ENCODE results near the gene PM20D2.

Gene PM20D2

DNA sequence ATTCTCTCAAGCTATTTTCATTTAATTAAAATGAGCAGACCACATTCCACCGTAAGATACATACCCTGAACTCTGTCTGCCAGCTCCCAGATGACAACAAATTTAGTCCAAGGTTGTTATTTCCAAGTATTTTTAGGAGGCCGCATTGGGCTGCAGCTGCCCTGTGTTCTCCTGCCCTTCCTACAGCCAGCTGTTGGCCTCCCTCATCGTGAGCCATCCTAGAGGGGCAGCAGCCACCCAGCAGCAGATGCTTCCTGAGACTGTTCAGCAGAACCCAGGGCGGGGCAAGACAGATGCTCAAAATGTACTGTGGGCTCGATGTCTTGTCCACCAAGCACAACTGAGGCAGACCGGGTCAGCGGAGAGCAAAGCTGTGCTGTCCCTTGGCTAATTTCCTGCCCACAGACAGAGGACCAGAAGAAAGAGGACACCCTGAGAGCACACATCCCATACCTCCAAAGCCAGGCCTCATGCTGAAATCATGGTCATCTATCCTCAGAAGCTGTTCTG, 54.9 kb downstream of the PM20D2 start:
- DNase-seq (ENCODE audit: low read depth in 3 of 3) = no peak

DNA sequence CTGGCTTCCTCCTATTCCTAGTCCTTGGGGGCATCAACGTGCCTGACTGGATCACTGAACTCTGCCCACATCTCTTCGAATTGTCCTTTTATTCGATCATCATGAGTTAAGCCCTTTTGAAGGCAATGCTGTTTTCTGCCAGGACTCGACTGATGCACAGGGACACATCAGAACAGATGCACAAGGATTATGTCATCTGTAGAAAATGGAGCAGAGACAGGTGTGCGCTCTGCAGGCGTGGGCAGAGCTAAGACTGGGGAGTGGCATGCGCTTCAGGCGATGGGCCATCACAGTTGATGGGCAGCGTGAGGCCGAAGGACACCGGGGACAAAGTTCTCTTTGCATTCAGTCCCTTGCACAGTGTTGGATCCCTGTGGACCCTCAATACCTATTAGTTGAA, 58.2 kb downstream of the PM20D2 start:
- DNase-seq (ENCODE audit: low read depth in 3 of 3) = no peak

DNA sequence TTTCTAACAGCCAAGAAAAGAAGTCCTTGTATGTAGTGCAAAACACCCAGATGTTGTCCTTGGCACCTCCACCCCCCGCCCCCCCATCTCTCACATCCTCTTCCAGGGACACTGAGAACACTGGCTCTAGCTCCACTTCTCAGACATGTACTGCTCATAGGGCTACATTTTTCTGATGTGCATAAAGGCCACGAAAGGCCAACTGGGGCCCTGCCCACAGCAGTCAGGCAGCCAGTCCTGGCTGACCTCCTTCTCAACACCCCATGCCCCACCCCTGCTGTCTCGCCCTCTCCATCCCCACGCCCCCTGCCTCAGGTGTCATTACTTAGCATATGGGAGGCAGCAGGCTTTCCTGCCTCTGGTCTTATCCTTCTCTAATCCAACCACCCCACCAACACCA, 60.0 kb downstream of the PM20D2 start:
- DNase-seq (ENCODE audit: low read depth in 3 of 3) = no peak

DNA sequence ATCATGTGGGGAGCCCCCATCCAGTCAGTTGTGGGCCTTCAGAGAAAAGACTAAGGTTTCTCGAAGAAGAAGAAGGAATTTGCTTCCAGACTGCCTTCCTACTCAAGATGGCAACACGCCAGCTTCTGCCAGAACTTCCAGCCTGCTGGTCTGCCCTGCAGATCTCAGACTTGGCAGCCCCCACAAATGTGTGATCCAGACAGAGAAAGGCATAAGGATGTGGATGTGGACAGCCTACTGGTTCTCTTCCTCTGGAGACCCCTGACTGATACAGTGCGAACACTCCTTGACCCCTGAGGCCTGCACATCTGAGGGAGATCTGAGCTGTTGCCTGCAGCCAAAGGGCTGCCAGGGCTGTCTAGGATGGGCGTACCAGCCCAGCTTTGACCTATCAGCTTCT, 62.7 kb downstream of the PM20D2 start:
- DNase-seq (ENCODE audit: low read depth in 3 of 3) = no peak

DNA sequence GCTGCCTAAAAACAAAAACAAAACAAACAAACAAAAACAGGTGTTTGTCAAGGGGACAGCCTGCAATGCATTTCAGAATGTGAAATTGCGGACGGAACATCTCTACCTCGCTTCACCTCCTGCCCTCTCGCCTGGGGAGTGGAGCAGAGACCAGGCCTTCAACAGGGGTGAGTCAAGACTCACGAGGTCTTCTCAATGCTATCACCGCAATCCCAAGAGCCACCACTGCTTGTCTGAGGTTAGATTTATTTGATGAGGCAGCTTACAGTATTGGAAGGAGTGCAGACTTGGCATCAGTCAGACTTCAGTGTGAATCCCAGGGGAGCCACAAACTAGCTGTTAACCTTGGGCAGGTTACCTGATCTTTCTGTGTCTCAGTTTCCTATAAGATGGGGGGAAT, 63.6 kb downstream of the PM20D2 start:
- no peak for DNase-seq (ENCODE audit: low read depth in 3 of 3)

DNA sequence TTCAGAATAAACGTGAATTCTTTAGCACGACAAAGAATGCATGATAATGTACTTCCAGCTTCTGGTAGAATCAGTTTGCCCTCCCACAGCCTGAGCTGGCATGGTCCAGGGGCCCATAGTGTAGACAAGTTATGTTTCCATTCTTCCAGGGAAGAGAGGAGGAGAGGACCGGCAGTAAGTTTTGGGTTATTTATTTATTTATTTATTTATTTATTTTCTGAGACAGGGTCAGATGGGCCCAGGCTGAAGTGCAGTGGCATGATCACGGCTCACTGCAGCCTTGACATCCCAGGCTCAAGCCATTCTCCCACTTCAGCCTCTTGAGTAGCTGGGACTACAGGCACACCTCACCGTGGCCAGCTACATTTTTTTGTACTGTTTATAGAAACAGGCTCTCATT, 66.6 kb downstream of the PM20D2 start:
- no peak for DNase-seq (ENCODE audit: low read depth in 3 of 3)

DNA sequence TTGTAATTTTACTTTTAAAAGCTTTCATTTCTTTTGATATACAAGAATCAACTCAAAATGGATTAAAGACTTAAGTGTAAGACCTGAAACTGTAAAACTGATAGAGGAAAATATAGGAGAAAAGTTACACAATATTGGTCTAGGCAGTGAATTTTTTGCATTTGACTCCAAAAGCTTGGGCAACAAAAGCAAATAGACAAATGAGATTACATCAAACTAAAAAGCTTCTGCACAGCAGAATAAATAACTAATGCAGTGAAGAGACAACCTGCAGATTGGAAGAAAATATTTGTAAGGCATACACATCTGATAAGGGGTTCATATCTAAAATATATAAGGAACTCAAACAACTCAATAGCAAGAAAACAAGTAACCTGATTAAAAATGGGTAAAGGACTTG, 68.3 kb downstream of the PM20D2 start:
- no peak for DNase-seq (ENCODE audit: low read depth in 3 of 3)
